IMR-90 (cell line): ENCODE data around the gene NOS3.

Experiments
- MXI1 ChIP-seq: IDR thresholded peaks from 2 replicates; pipeline ENCODE4 v1.6.1; 2012; ENCODE audit warnings: low read depth, mild to moderate bottlenecking, low read length, moderate library complexity, borderline replicate concordance
- POLR2A ChIP-seq: IDR thresholded peaks from 2 replicates; pipeline ENCODE4 v1.6.1; 2012; ENCODE audit warnings: mild to moderate bottlenecking, low read depth, low read length
- RFX5 ChIP-seq: IDR thresholded peaks from 2 replicates; pipeline ENCODE4 v1.8.0; 2012; ENCODE audit warnings: low read depth, mild to moderate bottlenecking, low read length, moderate library complexity
- TF ChIP-seq, protein P1 (sequence below): conservative IDR thresholded peaks from 2 replicates; pipeline ENCODE4 v1.5.1; 2012; ENCODE audit warnings: mild to moderate bottlenecking, low read depth, low read length, improper control_type of control experiment
- TF ChIP-seq, protein P2 (sequence below): fragments of 150-350 bp; IDR thresholded peaks from 2 replicates; pipeline ENCODE4 v1.6.1; 2017; ENCODE audit warnings: mild to moderate bottlenecking, antibody characterized with exemption, low read length, low read depth

DNA sequence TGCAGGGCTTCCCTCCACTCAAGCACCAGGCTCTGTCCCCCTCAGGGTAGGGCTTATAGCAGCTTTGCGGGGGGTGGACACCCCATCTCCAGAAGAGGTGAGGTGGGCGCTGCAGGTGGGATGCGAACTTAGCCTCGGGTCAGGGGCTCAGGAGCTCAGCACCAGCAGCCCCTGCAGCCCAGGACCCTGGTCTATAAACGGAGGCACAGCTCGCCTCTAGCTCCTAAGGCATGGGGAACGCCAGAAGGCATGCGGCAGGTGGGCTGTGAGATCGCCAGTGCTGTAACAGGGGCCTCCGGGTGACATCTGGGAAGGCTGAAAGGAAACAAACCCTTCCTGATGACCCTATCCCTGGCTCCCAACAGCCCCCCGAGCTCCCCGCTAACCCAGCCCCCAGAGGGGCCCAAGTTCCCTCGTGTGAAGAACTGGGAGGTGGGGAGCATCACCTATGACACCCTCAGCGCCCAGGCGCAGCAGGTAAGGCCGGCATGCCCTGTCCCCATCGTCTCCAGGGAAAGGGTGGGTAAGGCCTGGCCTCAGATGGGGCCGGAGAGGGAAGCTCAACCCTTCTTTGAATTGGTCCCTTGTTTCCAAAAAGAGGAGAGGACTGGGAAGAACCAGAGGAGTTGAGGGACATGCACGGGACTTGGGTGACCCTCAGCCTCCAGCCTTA, 4.2 kb downstream of the NOS3 start:
- no peak for TF ChIP-seq RFX5
- TF ChIP-seq, protein P1, sequence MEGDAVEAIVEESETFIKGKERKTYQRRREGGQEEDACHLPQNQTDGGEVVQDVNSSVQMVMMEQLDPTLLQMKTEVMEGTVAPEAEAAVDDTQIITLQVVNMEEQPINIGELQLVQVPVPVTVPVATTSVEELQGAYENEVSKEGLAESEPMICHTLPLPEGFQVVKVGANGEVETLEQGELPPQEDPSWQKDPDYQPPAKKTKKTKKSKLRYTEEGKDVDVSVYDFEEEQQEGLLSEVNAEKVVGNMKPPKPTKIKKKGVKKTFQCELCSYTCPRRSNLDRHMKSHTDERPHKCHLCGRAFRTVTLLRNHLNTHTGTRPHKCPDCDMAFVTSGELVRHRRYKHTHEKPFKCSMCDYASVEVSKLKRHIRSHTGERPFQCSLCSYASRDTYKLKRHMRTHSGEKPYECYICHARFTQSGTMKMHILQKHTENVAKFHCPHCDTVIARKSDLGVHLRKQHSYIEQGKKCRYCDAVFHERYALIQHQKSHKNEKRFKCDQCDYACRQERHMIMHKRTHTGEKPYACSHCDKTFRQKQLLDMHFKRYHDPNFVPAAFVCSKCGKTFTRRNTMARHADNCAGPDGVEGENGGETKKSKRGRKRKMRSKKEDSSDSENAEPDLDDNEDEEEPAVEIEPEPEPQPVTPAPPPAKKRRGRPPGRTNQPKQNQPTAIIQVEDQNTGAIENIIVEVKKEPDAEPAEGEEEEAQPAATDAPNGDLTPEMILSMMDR: no peak
- TF ChIP-seq, protein P2, sequence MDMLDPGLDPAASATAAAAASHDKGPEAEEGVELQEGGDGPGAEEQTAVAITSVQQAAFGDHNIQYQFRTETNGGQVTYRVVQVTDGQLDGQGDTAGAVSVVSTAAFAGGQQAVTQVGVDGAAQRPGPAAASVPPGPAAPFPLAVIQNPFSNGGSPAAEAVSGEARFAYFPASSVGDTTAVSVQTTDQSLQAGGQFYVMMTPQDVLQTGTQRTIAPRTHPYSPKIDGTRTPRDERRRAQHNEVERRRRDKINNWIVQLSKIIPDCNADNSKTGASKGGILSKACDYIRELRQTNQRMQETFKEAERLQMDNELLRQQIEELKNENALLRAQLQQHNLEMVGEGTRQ: no peak
- TF ChIP-seq POLR2A: no peak
- TF ChIP-seq MXI1: no peak
